Right lobe of liver (tissue), 6 donors: Measurements from ENCODE around the gene FBXW10B. TPM values are rescaled to one million over a fixed set of nuclear protein-coding genes. Genes with fewer than 3 reads are reported as not detected.
A peak's percentile ranks its signal among the peaks of the same experiment; 100 is the strongest.
"Not testable (repeated sequence)": the region's sequence is repeated elsewhere in the genome, so short reads cannot be mapped to it uniquely, and the experiment has no call there.

ENCODE experiments used
- ATAC-seq, 4 donors: fragments of 200-7000 bp; cut with Tn5 transposase; one replicate each; pipeline ENCODE4 v1.9.1; 2020; ENCODE audit warnings: mild to moderate bottlenecking in 4 of 4, moderate library complexity in 4 of 4
- DNase-seq, 3 donors: peaks; one replicate each; pipeline ENCODE4 v3.0.0-alpha.2; 2020
- H3K27ac ChIP-seq, 3 donors: fragments of 200-600 bp; one replicate each; pipeline ENCODE4 v1.8.0; 2022
- H3K27me3 ChIP-seq, 2 donors: fragments of 200-600 bp; one replicate each; pipeline ENCODE4 v1.8.0; 2022
- H3K36me3 ChIP-seq, 4 donors: fragments of 200-600 bp; sonication (generic) in 1 of 4; one replicate each; pipeline versions ENCODE4 v1.5.1 to v1.8.0; 2017 to 2022; ENCODE audit warnings: control low read depth in 1 of 4
- H3K4me1 ChIP-seq, 4 donors: fragments of 200-600 bp; sonication (generic) in 1 of 4; one replicate each; pipeline versions ENCODE4 v1.5.1 to v1.8.0; 2017 to 2022; ENCODE audit warnings: control low read depth in 1 of 4
- H3K4me3 ChIP-seq, 3 donors: fragments of 200-600 bp; one replicate each; pipeline ENCODE4 v1.8.0; 2022
- H3K9me3 ChIP-seq, 4 donors: fragments of 200-600 bp; sonication (generic) in 1 of 4; one replicate each; pipeline versions ENCODE4 v1.5.1 to v1.8.0; 2017 to 2022; ENCODE audit warnings: control low read depth in 1 of 4
- CTCF ChIP-seq, 4 donors: fragments of 200-600 bp in 3 of 4; fragments of 450-650 bp in 1 of 4; IDR thresholded peaks; one replicate each; pipeline versions ENCODE4 v1.5.1 to v1.8.0; 2016 to 2022; ENCODE audit warnings: antibody characterized with exemption in 4 of 4, mild to moderate bottlenecking in 2 of 4
- POLR2A ChIP-seq: fragments of 450-650 bp; IDR thresholded peaks from one replicate; pipeline ENCODE4 v1.6.1; 2017; ENCODE audit warnings: antibody characterized with exemption, mild to moderate bottlenecking
- WGBS: methylation state at CpG from one replicate; pipeline ENCODE4 v1.1.6; 2018; ENCODE audit warnings: low coverage, low lambda C conversion rate; ENCODE audit not compliant: insufficient coverage; ENCODE audit errors: missing lambda C conversion rate; 5-methylcytosine and 5-hydroxymethylcytosine counted together
- intact Hi-C, 2 donors: fragments of 100-400 bp; cut with DNase I; formaldehyde crosslinking; loops; one replicate each; pipeline versions ENCODE4 v1.11.2 to v1.14.1; 2022
- total RNA-seq, 6 experiments: library from RNA; depleted of rRNA in 2 of 6; stranded (reverse); fragments of >200 nt in 2 of 6; fragmentation: NEBNext Ultra II Directional in 3 of 6; extraction: Animal tissue kit (Norgen Biotek cat#: 25700) in 3 of 6; gene quantifications; one replicate each; pipeline versions ENCODE4 v1.1.0 to v1.2.4, GENCODE V29; 2016 to 2023
- donor health status: DM: no; HTN: yes; CAD: no.
- donor health status: DM: no; HTN: no; CAD: no.
- donor health status: DM: no; HTN: no; CAD: no.
- donor health status: DM: no; HTN: yes; CAD: no.
- donor health status: DM: no; HTN: yes; CAD: no.

FBXW10B gene
- total RNA-seq, 6 experiments from 2014 or later: 0.44 to 1.3 (median 0.94) TPM; not detected in 2

GRCh38 chr17:15654886-15655561 is 35.5 kb upstream of the FBXW10B start:
- no peak for TF ChIP-seq POLR2A
- WGBS: 64% methylated on average over 3 of the region's 3 CpGs
- ATAC-seq (no peak), DNase-seq (no peak)
- Histone ChIP-seq H3K36me3 (no peaks in the 10 kb centered on the region), H3K27me3 (no peaks in the 10 kb centered on the region), H3K4me3 (no peak overlapping the region), H3K9me3 (no peaks in the 10 kb centered on the region), H3K4me1 (no peaks in the 10 kb centered on the region), H3K27ac (no peak overlapping the region)
- intact Hi-C loops: no loop called here

GRCh38 chr17:15654401-15654800 is 34.9 kb upstream of the FBXW10B start:
- whole genome bisulfite sequencing: 80% methylated on average over 3 of the region's 3 CpGs
- H3K27ac ChIP-seq, H3K4me3 ChIP-seq, intact Hi-C loops, H3K36me3 ChIP-seq, H3K9me3 ChIP-seq, DNase-seq, H3K27me3 ChIP-seq, H3K4me1 ChIP-seq, ATAC-seq: not testable (repeated sequence)

GRCh38 chr17:15652960-15653359 is 33.5 kb upstream of the FBXW10B start:
- Histone ChIP-seq H3K9me3 (no peaks in the 10 kb centered on the region), H3K4me3 (no peak overlapping the region), H3K27ac (no peak overlapping the region), H3K4me1 (no peaks in the 10 kb centered on the region), H3K36me3 (no peaks in the 10 kb centered on the region), H3K27me3 (no peaks in the 10 kb centered on the region)
- no peak for TF ChIP-seq POLR2A
- TF ChIP-seq CTCF (IDR thresholded peaks at IDR 0.05): no peak
- intact Hi-C loops: no loop called here
- ATAC-seq: no peak
- 85% methylated on average over 4 of the region's 6 CpGs for WGBS
- no peak for DNase-seq

GRCh38 chr17:15651583-15652110 is 32.1 kb upstream of the FBXW10B start:
- H3K9me3 ChIP-seq: no peaks in the 10 kb centered on the region
- H3K4me3 ChIP-seq: peak overlapping the region; percentile 10 to 29 (median 13)
- TF ChIP-seq CTCF (IDR thresholded peaks at IDR 0.05): no peak
- no peak for TF ChIP-seq POLR2A
- no peaks in the 10 kb centered on the region for H3K4me1 ChIP-seq
- H3K36me3 ChIP-seq: no peaks in the 10 kb centered on the region
- WGBS: 20% methylated on average over 2 of the region's 8 CpGs
- DNase-seq (peak; percentile 75 to 86 (median 80)), ATAC-seq (peak; percentile 84 to 92 (median 89))
- intact Hi-C loops: no loop called here
- no peaks in the 10 kb centered on the region for H3K27me3 ChIP-seq
- H3K27ac ChIP-seq: no peak overlapping the region

- no peak for ATAC-seq
- intact Hi-C loops: no loop called here
- no peaks in the 10 kb centered on the region for H3K36me3 ChIP-seq
- no peaks in the 10 kb centered on the region for H3K27me3 ChIP-seq
- H3K4me3 ChIP-seq: peak overlapping the region; percentile 10 to 29 (median 13)
- no peak for DNase-seq
- H3K9me3 ChIP-seq: no peaks in the 10 kb centered on the region
- H3K4me1 ChIP-seq: no peaks in the 10 kb centered on the region
- TF ChIP-seq CTCF (IDR thresholded peaks at IDR 0.05): no peak
- TF ChIP-seq POLR2A: no peak
- WGBS: 54% methylated on average over 5 of the region's 14 CpGs
- no peak overlapping the region for H3K27ac ChIP-seq
Measured at GRCh38 chr17:15650741-15651582, 31.5 kb upstream of the FBXW10B start.
